GM12878 (cell line): Measurements from ENCODE around the gene SP1. TPM values are rescaled to one million over a fixed set of nuclear protein-coding genes. Genes with fewer than 3 reads are reported as not detected.

ENCODE experiments used
- ATAC-seq: fragments of 200-7000 bp; cut with Tn5 transposase; 3 replicates; pipeline ENCODE4 v1.9.1; 2020; ENCODE audit warnings: mild to moderate bottlenecking, moderate library complexity
- BruUV-seq: library from RNA; stranded (reverse); fragments of 400-500 nt; replicated peaks from 2 replicates; lab custom pipeline; 2021; lab: Mats Ljungman, UMichigan
- CTCF ChIA-PET: fragments of 300-600 bp; sonication (Branson Sonifier 250); formaldehyde crosslinking; extraction: SDS; loops from one replicate; lab custom pipeline; 2021; ENCODE audit warnings: inconsistent platforms; lab: Yijun Ruan, JAX
- POLR2A ChIA-PET: fragments of 350-600 bp; formaldehyde crosslinking; extraction: SDS; loops from one replicate; lab custom pipeline; 2021; ENCODE audit warnings: inconsistent platforms; lab: Charles Lee
- RAD21 ChIA-PET: fragments of 300-600 bp; sonication (Branson Sonifier 250); formaldehyde crosslinking; loops from one replicate; lab custom pipeline; 2023; ENCODE audit warnings: antibody characterized with exemption; ENCODE audit not compliant: unreplicated experiment; lab: Charles Lee
- SMC1A ChIA-PET: fragments of 300-600 bp; sonication (Branson Sonifier 250); formaldehyde crosslinking; loops from one replicate; lab custom pipeline; 2023; ENCODE audit not compliant: unreplicated experiment, uncharacterized antibody; lab: Charles Lee
- DNase-seq: peaks from one replicate; pipeline ENCODE4 v3.0.0-alpha.2; 2011; ENCODE audit warnings: low read depth, low spot score
- FAIRE-seq: peaks from 3 replicates; lab custom pipeline; 2011; peaks lifted over from hg19 to GRCh38; lab: Jason Lieb, UNC
- H2AFZ ChIP-seq: 2 replicates; pipeline ENCODE4 v1.6.0; 2011; ENCODE audit warnings: low read depth, low read length, control low read depth; ENCODE audit not compliant: control insufficient read depth
- H3K27ac ChIP-seq: 2 replicates; pipeline ENCODE4 v1.5.1; 2011; ENCODE audit warnings: control low read depth; ENCODE audit not compliant: control insufficient read depth, insufficient read depth
- H3K27me3 ChIP-seq, 2 experiments: replicated peaks in 1 of 2; 2 replicates each; pipeline versions ENCODE4 v1.6.0 to v1.6.1; 2011; ENCODE audit warnings: low read length in 1 of 2; ENCODE audit not compliant: control insufficient read depth in 2 of 2, insufficient read depth in 2 of 2
- H3K36me3 ChIP-seq, 2 experiments: 2 replicates each; pipeline ENCODE4 v1.5.1; 2011; ENCODE audit warnings: low read length in 1 of 2; ENCODE audit not compliant: control insufficient read depth in 2 of 2, insufficient read depth in 2 of 2
- H3K4me1 ChIP-seq: 2 replicates; pipeline ENCODE4 v1.6.1; 2011; ENCODE audit warnings: mild to moderate bottlenecking, low read length, moderate library complexity, mixed read lengths; ENCODE audit not compliant: control insufficient read depth, insufficient read depth
- H3K4me2 ChIP-seq: 2 replicates; pipeline ENCODE4 v1.6.0; 2011; ENCODE audit warnings: control low read depth; ENCODE audit not compliant: control insufficient read depth, insufficient read depth
- H3K4me3 ChIP-seq: fragments of 200-600 bp; sonication (generic); 2 replicates; pipeline ENCODE4 v1.5.1; 2016
- H3K79me2 ChIP-seq: 2 replicates; pipeline ENCODE4 v1.6.0; 2011; ENCODE audit warnings: low read length; ENCODE audit not compliant: control insufficient read depth, insufficient read depth
- H3K9ac ChIP-seq: 2 replicates; pipeline ENCODE4 v1.8.0; 2011; ENCODE audit warnings: low read length, control low read depth, mixed read lengths; ENCODE audit not compliant: control insufficient read depth, insufficient read depth
- H3K9me3 ChIP-seq: replicated peaks from 3 replicates; pipeline ENCODE4 v1.5.1; 2011; ENCODE audit warnings: mild to moderate bottlenecking, low read length; ENCODE audit not compliant: control insufficient read depth, insufficient read depth
- H4K20me1 ChIP-seq: 2 replicates; pipeline ENCODE4 v1.6.0; 2011; ENCODE audit not compliant: control insufficient read depth, insufficient read depth
- CREM ChIP-seq: IDR thresholded peaks from 2 replicates; pipeline ENCODE4 v1.6.1; 2014; ENCODE audit warnings: antibody characterized with exemption, low read depth
- NBN ChIP-seq: fragments of 450-650 bp; IDR thresholded peaks from 2 replicates; pipeline ENCODE4 v1.6.1; 2016
- NFIC ChIP-seq: IDR thresholded peaks from 2 replicates; pipeline ENCODE4 v1.6.1; 2012; ENCODE audit warnings: low read depth, mild to moderate bottlenecking, inconsistent platforms, low read length, moderate library complexity
- NFYA ChIP-seq: IDR thresholded peaks from 2 replicates; pipeline ENCODE4 v1.6.1; 2011; ENCODE audit warnings: low read depth, mild to moderate bottlenecking, low read length, improper control_type of control experiment, borderline replicate concordance
- SMAD1 ChIP-seq: fragments of 450-650 bp; IDR thresholded peaks from 2 replicates; pipeline ENCODE4 v1.6.1; 2018; ENCODE audit warnings: mild to moderate bottlenecking, low read depth; ENCODE audit not compliant: partially characterized antibody
- SREBF2 ChIP-seq: IDR thresholded peaks from 2 replicates; pipeline ENCODE4 v1.6.1; 2012; ENCODE audit warnings: mild to moderate bottlenecking, low read length
- TARDBP ChIP-seq: IDR thresholded peaks from 2 replicates; pipeline ENCODE4 v1.6.1; 2016; ENCODE audit warnings: borderline replicate concordance
- YBX1 ChIP-seq: fragments of 450-650 bp; IDR thresholded peaks from 2 replicates; pipeline ENCODE4 v1.6.1; 2016; ENCODE audit warnings: antibody characterized with exemption
- WGBS: methylation state at CpG from one replicate; pipeline ENCODE4 v1.1.6; 2016; ENCODE audit warnings: low lambda C conversion rate; ENCODE audit not compliant: insufficient replicate concordance, insufficient coverage; ENCODE audit errors: missing lambda C conversion rate; 5-methylcytosine and 5-hydroxymethylcytosine counted together
- in situ Hi-C: fragments of 300-500 bp; cut with MboI; formaldehyde crosslinking; loops from 9 replicates; pipeline ENCODE4 v1.14.3; 2018; ENCODE audit warnings: mixed read lengths
- intact Hi-C: fragments of 100-400 bp; cut with micrococcal nuclease; formaldehyde crosslinking; loops from one replicate; pipeline ENCODE4 v1.14.2; 2022; ENCODE audit not compliant: unreplicated experiment
- polyA plus RNA-seq, 11 experiments: library from polyadenylated mRNA; depleted of rRNA in 4 of 11; unstranded in 6 of 11; stranded (reverse) in 5 of 11; fragments of >200 nt; fragmentation: Nextera tagmentation in 4 of 11; fragmentation: Illumina TruSeq in 1 of 11; extraction: Ambion mirVana in 4 of 11; extraction: Trizol in 1 of 11; gene quantifications; 1 replicate in 1 of 11; 2 replicates in 10 of 11; pipeline versions ENCODE4 v1.2.1 to v1.2.3, GENCODE V29; 2011 to 2016; ENCODE audit warnings: inconsistent platforms in 2 of 11, missing spikeins in 2 of 11, low read depth in 1 of 11
- total RNA-seq, 4 experiments: library from RNA; depleted of rRNA in 3 of 4; stranded (reverse); fragments of >200 nt in 3 of 4; fragmentation: Illumina TruSeq in 1 of 4; extraction: Trizol in 1 of 4; gene quantifications; 2 replicates each; pipeline versions ENCODE4 v1.2.1 to v1.2.3, GENCODE V29; 2013 to 2021
- TF ChIP-seq, protein P1 (sequence below): fragments of 450-650 bp; IDR thresholded peaks from 2 replicates; pipeline ENCODE4 v1.6.1; 2018; ENCODE audit warnings: mild to moderate bottlenecking, low read depth, moderate library complexity; ENCODE audit not compliant: partially characterized antibody
- TF ChIP-seq, protein P2 (sequence below): fragments of 150-350 bp; IDR thresholded peaks from 2 replicates; pipeline ENCODE4 v1.6.1; 2014; ENCODE audit warnings: mild to moderate bottlenecking, low read depth, low read length

SP1 gene
- total and polyA plus RNA-seq, 10 of the 15 experiments (the other 5 are each of a cell fraction or from before 2014, with no cell fraction given): 3.3 to 52.0 (median 25.2) TPM

DNA sequence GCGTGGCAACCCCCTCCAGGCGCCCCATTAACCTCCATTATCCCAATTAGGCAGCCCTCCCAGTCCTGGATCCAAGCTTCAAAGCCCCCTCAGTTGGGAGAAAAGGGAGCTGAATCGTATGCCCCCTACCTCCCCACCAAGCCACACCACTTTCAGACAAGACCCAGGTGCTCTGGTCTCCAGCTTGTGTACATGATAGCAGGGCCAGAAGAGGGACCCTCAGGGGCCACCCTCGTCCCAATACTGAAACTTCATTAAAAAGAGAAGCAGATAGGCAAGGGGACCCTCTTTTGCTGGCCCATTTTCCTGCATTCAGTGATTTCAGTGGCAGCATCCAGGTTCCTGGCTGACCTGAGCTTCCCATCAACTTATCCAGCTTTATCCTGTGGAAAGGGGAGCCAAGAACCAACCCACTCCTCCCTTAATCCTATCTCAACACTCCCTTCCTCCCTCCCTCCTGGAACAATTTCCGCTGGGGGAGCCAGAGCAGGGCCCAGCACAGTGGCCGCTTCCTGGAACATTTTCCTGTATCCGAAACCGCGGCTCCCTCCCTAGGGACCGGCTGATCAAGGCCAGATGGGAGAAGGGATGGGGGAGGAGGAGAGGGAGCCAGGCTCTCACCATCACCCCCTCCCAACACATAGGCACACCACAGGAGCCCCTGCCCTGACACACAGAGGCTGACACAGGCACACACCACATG is 34.3 kb upstream of the SP1 start:
- H3K4me3 ChIP-seq: peak overlapping the region; percentile 80; the same call in 1 of the 2 replicates
- DNase-seq: no peak

More for the DNA sequence above, 34.3 kb upstream of the SP1 start:
- POLR2A ChIA-PET: interaction anchor here (0.6 to 3.4 kb wide), 10 partner anchors 11 to 156 kb away, joined by 3 to 41 read pairs (median 5); partner anchors contain the start of genes SP1 and TARBP2
- ATAC-seq (peak; percentile 32), FAIRE-seq (no peak)
- CTCF ChIA-PET: interaction anchor here (0.5 to 7.5 kb wide), 52 partner anchors 10 to 306 kb away, joined by 3 to 240 read pairs (median 4); partner anchors contain the start of genes AAAS, CSAD, ESPL1 and ITGB7
- H3K27me3 ChIP-seq: peaks cover 0 to 3% of the 10 kb centered on the region in 2 experiments; a peak in 1 of 4 replicates
- H3K79me2 ChIP-seq: no peaks in the 10 kb centered on the region
- in situ Hi-C loops (loop anchor here (5.0 kb wide), 1 partner anchor 77 kb away; the partner anchor contains the start of gene AMHR2), intact Hi-C loops (loop anchor here (1.0 kb wide), 3 partner anchors 21 to 186 kb away; no protein-coding TSS in a partner anchor)
- peak overlapping the region; percentile 94; the same call in 1 of the 2 replicates for H2AFZ ChIP-seq
- no peak overlapping the region for H3K27ac ChIP-seq
- H4K20me1 ChIP-seq: no peaks in the 10 kb centered on the region
- H3K9ac ChIP-seq: no peak overlapping the region; the same call in 1 of the 2 replicates
- no TSS peak for BruUV-seq
- H3K4me2 ChIP-seq: peak overlapping the region; percentile 96
- RAD21 ChIA-PET: interaction anchor here (0.6 to 2.6 kb wide), 30 partner anchors 9 to 383 kb away, joined by 3 to 118 read pairs (median 6); partner anchors contain the start of genes AAAS, ESPL1, MYG1 and PFDN5
- H3K4me1 ChIP-seq: peaks cover 5% of the 10 kb centered on the region
- H3K9me3 ChIP-seq: no peaks in the 10 kb centered on the region
- H3K36me3 ChIP-seq: no peaks in the 10 kb centered on the region
- TF ChIP-seq SMAD1: no peak
- TF ChIP-seq NFYA: no peak
- TF ChIP-seq, protein P1, sequence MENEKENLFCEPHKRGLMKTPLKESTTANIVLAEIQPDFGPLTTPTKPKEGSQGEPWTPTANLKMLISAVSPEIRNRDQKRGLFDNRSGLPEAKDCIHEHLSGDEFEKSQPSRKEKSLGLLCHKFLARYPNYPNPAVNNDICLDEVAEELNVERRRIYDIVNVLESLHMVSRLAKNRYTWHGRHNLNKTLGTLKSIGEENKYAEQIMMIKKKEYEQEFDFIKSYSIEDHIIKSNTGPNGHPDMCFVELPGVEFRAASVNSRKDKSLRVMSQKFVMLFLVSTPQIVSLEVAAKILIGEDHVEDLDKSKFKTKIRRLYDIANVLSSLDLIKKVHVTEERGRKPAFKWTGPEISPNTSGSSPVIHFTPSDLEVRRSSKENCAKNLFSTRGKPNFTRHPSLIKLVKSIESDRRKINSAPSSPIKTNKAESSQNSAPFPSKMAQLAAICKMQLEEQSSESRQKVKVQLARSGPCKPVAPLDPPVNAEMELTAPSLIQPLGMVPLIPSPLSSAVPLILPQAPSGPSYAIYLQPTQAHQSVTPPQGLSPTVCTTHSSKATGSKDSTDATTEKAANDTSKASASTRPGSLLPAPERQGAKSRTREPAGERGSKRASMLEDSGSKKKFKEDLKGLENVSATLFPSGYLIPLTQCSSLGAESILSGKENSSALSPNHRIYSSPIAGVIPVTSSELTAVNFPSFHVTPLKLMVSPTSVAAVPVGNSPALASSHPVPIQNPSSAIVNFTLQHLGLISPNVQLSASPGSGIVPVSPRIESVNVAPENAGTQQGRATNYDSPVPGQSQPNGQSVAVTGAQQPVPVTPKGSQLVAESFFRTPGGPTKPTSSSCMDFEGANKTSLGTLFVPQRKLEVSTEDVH: no peak
- TF ChIP-seq YBX1: no peak
- TF ChIP-seq CREM: no peak
- TF ChIP-seq TARDBP: 0 out of 2 replicates have a peak, but pooled peaks have one; percentile 28
- TF ChIP-seq, protein P2, sequence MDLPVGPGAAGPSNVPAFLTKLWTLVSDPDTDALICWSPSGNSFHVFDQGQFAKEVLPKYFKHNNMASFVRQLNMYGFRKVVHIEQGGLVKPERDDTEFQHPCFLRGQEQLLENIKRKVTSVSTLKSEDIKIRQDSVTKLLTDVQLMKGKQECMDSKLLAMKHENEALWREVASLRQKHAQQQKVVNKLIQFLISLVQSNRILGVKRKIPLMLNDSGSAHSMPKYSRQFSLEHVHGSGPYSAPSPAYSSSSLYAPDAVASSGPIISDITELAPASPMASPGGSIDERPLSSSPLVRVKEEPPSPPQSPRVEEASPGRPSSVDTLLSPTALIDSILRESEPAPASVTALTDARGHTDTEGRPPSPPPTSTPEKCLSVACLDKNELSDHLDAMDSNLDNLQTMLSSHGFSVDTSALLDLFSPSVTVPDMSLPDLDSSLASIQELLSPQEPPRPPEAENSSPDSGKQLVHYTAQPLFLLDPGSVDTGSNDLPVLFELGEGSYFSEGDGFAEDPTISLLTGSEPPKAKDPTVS: no peak
- TF ChIP-seq NFIC: no peak
- TF ChIP-seq SREBF2: no peak
- 0 out of 2 replicates have a peak, but pooled peaks have one; percentile 2 for TF ChIP-seq NBN
- WGBS: 50% methylated on average over 10 of the region's 10 CpGs
- SMC1A ChIA-PET: interaction anchor here (0.6 to 4.2 kb wide), 22 partner anchors 8 to 279 kb away, joined by 3 to 123 read pairs (median 4); partner anchors contain the start of genes AAAS and PFDN5
